Tongue (tissue), 2 donors: ENCODE data around the gene IER2. TPM values are rescaled to one million over a fixed set of nuclear protein-coding genes. Genes with fewer than 3 reads are reported as not detected.

Experiments
- DNase-seq: peaks from one replicate; pipeline ENCODE4 v3.0.0-alpha.2; 2015
- total RNA-seq: library from RNA; depleted of rRNA; stranded (reverse); fragments of >200 nt; gene quantifications from one replicate; pipeline ENCODE4 v1.2.3, GENCODE V29; 2014

IER2 gene
- total RNA-seq, 1 donor from 2014 or later: 29.8 TPM

GRCh38 chr19:13119627-13120026, 30.6 kb upstream of the IER2 start:
- no peak for DNase-seq

- DNase-seq: no peak
Observed at GRCh38 chr19:13120031-13120430, 30.2 kb upstream of the IER2 start.

GRCh38 chr19:13120817-13121216, 29.4 kb upstream of the IER2 start:
- DNase-seq: no peak

- DNase-seq: no peak
Observed at GRCh38 chr19:13121551-13122274, 28.5 kb upstream of the IER2 start.

- no peak for DNase-seq
Observed at GRCh38 chr19:13122275-13122878, 27.8 kb upstream of the IER2 start.

- no peak for DNase-seq
Observed at GRCh38 chr19:13122980-13123957, 26.9 kb upstream of the IER2 start.

- DNase-seq: no peak
Observed at GRCh38 chr19:13127051-13127450, 23.2 kb upstream of the IER2 start.

GRCh38 chr19:13127811-13128575, 22.2 kb upstream of the IER2 start:
- DNase-seq: no peak

GRCh38 chr19:13128583-13128982, 21.6 kb upstream of the IER2 start:
- DNase-seq: no peak

- no peak for DNase-seq
Observed at GRCh38 chr19:13129384-13129783, 20.8 kb upstream of the IER2 start.

GRCh38 chr19:13130886-13131490, 19.2 kb upstream of the IER2 start:
- no peak for DNase-seq

- DNase-seq: no peak
Observed at GRCh38 chr19:13132471-13133180, 17.6 kb upstream of the IER2 start.

- no peak for DNase-seq
Observed at GRCh38 chr19:13133241-13133870, 16.9 kb upstream of the IER2 start.

- DNase-seq: no peak
Observed at GRCh38 chr19:13134626-13135025, 15.6 kb upstream of the IER2 start.

GRCh38 chr19:13135068-13136062, 14.8 kb upstream of the IER2 start:
- DNase-seq: no peak

- DNase-seq: no peak
Observed at GRCh38 chr19:13137290-13137794, 12.9 kb upstream of the IER2 start.

GRCh38 chr19:13138171-13138915, 11.9 kb upstream of the IER2 start:
- DNase-seq: no peak

- no peak for DNase-seq
Observed at GRCh38 chr19:13138916-13139198, 11.4 kb upstream of the IER2 start.
